ENCODE results near the gene ABLIM3. TPM values are rescaled to one million over a fixed set of nuclear protein-coding genes. Genes with fewer than 3 reads are reported as not detected.

ABLIM3 gene
- total and polyA plus RNA-seq, 9 of the 15 experiments (the other 6 are each of a cell fraction or from before 2014, with no cell fraction given), result 0.03 to 0.38 (median 0.11) TPM

GRCh38 chr5:149114403-149115312, 26.6 kb upstream of the ABLIM3 start (continued):
- TF ChIP-seq ZNF146 (CRISPR knock-in tag; IDR thresholded peaks at IDR 0.05; ENCODE audit: unreplicated experiment) (peak; percentile 10), ERF (CRISPR knock-in tag; IDR thresholded peaks at IDR 0.05) (no peak), ZBTB26 (CRISPR knock-in tag; IDR thresholded peaks at IDR 0.05) (no peak), TCF7 (IDR thresholded peaks at IDR 0.05; ENCODE audit: borderline replicate concordance) (no peak), ZBTB5 (IDR thresholded peaks at IDR 0.05) (no peak)

- no peak overlapping the region for H3K4me3 ChIP-seq
- peaks cover 0 to 22% of the 10 kb centered on the region in 2 experiments; a peak in 2 of 5 replicates for H3K27me3 ChIP-seq (ENCODE audit: control insufficient read depth in 2 of 2, insufficient read depth in 2 of 2, low read length in 2 of 2)
- no peak for DNase-seq (ENCODE audit: extremely low read depth in 1 of 4, low spot score in 3 of 4)
- no peak for FAIRE-seq
- ChIA-PET POLR2A (no interaction called here), CTCF (ENCODE audit: low intra/inter-chr PET ratio) (no interaction called here)
- no peaks in the 10 kb centered on the region for H3K36me3 ChIP-seq (ENCODE audit: control insufficient read depth, insufficient read depth, low read length)
- BruUV-seq (replicated peaks), result no TSS peak
- intact Hi-C loops (cut with micrococcal nuclease) (loop anchor here (10.0 kb wide), 1 partner anchor 943 kb away; no protein-coding TSS in a partner anchor), in situ Hi-C loops (cut with MboI) (loop anchor here (10.0 kb wide), 1 partner anchor 213 kb away; no protein-coding TSS in a partner anchor)
- H3K9me3 ChIP-seq (replicated peaks; ENCODE audit: control insufficient read depth, insufficient read depth, low read depth, low read length), result no peaks in the 10 kb centered on the region
- H2AFZ ChIP-seq (ENCODE audit: low read depth, low read length), result no peak overlapping the region
- no peak overlapping the region for H3K27ac ChIP-seq (ENCODE audit: extremely low read depth, low read depth, low read length)
- ATAC-seq, result no peak
- no peaks in the 10 kb centered on the region for H4K20me1 ChIP-seq (replicated peaks; ENCODE audit: control insufficient read depth, insufficient read depth, low read length)
- H3K4me1 ChIP-seq (replicated peaks in 1 of 2; ENCODE audit: control insufficient read depth in 2 of 2, insufficient read depth in 2 of 2, low read length in 2 of 2), result no peaks in the 10 kb centered on the region
- no peak overlapping the region for H3K4me2 ChIP-seq (ENCODE audit: insufficient read depth, low read length)
- H3K9me1 ChIP-seq (ENCODE audit: control insufficient read depth, insufficient read depth, low read length), result no peaks in the 10 kb centered on the region
- no peaks in the 10 kb centered on the region for H3K79me2 ChIP-seq (ENCODE audit: control insufficient read depth, insufficient read depth, low read length)
- H3K9ac ChIP-seq (ENCODE audit: insufficient read depth in 1 of 2, low read depth in 2 of 2, low read length in 2 of 2), result no peak overlapping the region
- WGBS (ENCODE audit: insufficient coverage, low coverage, missing lambda C conversion rate), result 0% methylated on average over 1 of the region's 1 CpG
- TF ChIP-seq HDGF (IDR thresholded peaks at IDR 0.05) (no peak), PKNOX1 (IDR thresholded peaks at IDR 0.05) (peak; percentile 49), PATZ1 (CRISPR knock-in tag; IDR thresholded peaks at IDR 0.05; ENCODE audit: borderline replicate concordance) (no peak), CTCF (IDR thresholded peaks at IDR 0.05 in 2 of 3, conservative IDR thresholded peaks at IDR 0.05 in 1 of 3; ENCODE audit: insufficient read depth in 2 of 3, low read depth in 1 of 3, low read length in 3 of 3) (no peak), DMBX1 (CRISPR knock-in tag; IDR thresholded peaks at IDR 0.05; ENCODE audit: borderline replicate concordance) (no peak)
Measured at GRCh38 chr5:149117970-149118369, 23.3 kb upstream of the ABLIM3 start.

Measured in K562 (cell line).